Trophoblast cell (in vitro differentiated cells and primary cell): ENCODE results near the gene G0S2.

ENCODE experiments used
- DNase-seq, 2 donors: peaks; one replicate each; pipeline ENCODE4 v3.0.0-alpha.2; 2016
- H2AFZ ChIP-seq: 2 replicates; pipeline ENCODE4 v1.6.1; 2013; ENCODE audit warnings: low read length, moderate library complexity, mild to moderate bottlenecking; ENCODE audit not compliant: insufficient read depth, poor library complexity
- H2AK5ac ChIP-seq: 2 replicates; pipeline ENCODE4 v1.6.1; 2013; ENCODE audit warnings: mild to moderate bottlenecking, low read length
- H2BK120ac ChIP-seq: 2 replicates; pipeline ENCODE4 v1.6.1; 2013; ENCODE audit warnings: low read length, mild to moderate bottlenecking, moderate library complexity; ENCODE audit not compliant: insufficient read depth, poor library complexity
- H2BK12ac ChIP-seq: 2 replicates; pipeline ENCODE4 v1.6.1; 2013; ENCODE audit warnings: mild to moderate bottlenecking, low read length, moderate library complexity
- H2BK5ac ChIP-seq: 2 replicates; pipeline ENCODE4 v1.6.1; 2013; ENCODE audit warnings: low read length, low read depth, moderate library complexity, mild to moderate bottlenecking; ENCODE audit not compliant: poor library complexity
- H3K14ac ChIP-seq: 2 replicates; pipeline ENCODE4 v1.6.1; 2013; ENCODE audit warnings: mild to moderate bottlenecking, low read length
- H3K18ac ChIP-seq: 2 replicates; pipeline ENCODE4 v1.6.1; 2013; ENCODE audit warnings: mild to moderate bottlenecking, low read length
- H3K23ac ChIP-seq: 2 replicates; pipeline ENCODE4 v1.6.1; 2013; ENCODE audit warnings: low read length
- H3K27ac ChIP-seq: 2 replicates; pipeline ENCODE4 v1.5.1; 2013; ENCODE audit warnings: low read depth, mild to moderate bottlenecking, inconsistent platforms, low read length, moderate library complexity
- H3K27me3 ChIP-seq: 2 replicates; pipeline ENCODE4 v1.6.1; 2013; ENCODE audit warnings: inconsistent platforms, mild to moderate bottlenecking, low read length, moderate library complexity; ENCODE audit not compliant: insufficient read depth
- H3K36me3 ChIP-seq, 2 experiments: 1 replicate in 1 of 2; 2 replicates in 1 of 2; pipeline ENCODE4 v1.6.1; 2013; ENCODE audit warnings: low read length in 2 of 2, mild to moderate bottlenecking in 2 of 2, moderate library complexity in 1 of 2; ENCODE audit not compliant: insufficient read depth in 2 of 2, control insufficient read depth in 1 of 2
- H3K4ac ChIP-seq: 2 replicates; pipeline ENCODE4 v1.6.1; 2013; ENCODE audit warnings: low read depth, mild to moderate bottlenecking, low read length, moderate library complexity
- H3K4me1 ChIP-seq, 2 experiments: 1 replicate in 1 of 2; 2 replicates in 1 of 2; pipeline ENCODE4 v1.6.1; 2013; ENCODE audit warnings: low read length in 2 of 2, mild to moderate bottlenecking in 2 of 2, moderate library complexity in 1 of 2; ENCODE audit not compliant: insufficient read depth in 2 of 2, control insufficient read depth in 1 of 2
- H3K4me2 ChIP-seq: 2 replicates; pipeline ENCODE4 v1.6.1; 2013; ENCODE audit warnings: inconsistent platforms, mild to moderate bottlenecking, low read length, moderate library complexity
- H3K4me3 ChIP-seq: 2 replicates; pipeline ENCODE4 v1.5.1; 2013; ENCODE audit warnings: mild to moderate bottlenecking, low read depth, low read length, inconsistent platforms
- H3K79me1 ChIP-seq: one replicate; pipeline ENCODE4 v1.6.1; 2013; ENCODE audit warnings: low read length
- H3K79me2 ChIP-seq: 2 replicates; pipeline ENCODE4 v1.6.1; 2013; ENCODE audit warnings: low read length, mild to moderate bottlenecking; ENCODE audit not compliant: control insufficient read depth, insufficient read depth, poor library complexity
- H3K9ac ChIP-seq: 2 replicates; pipeline ENCODE4 v1.6.1; 2013; ENCODE audit warnings: mild to moderate bottlenecking, low read length
- H3K9me3 ChIP-seq: 2 replicates; pipeline ENCODE4 v1.6.1; 2013; ENCODE audit warnings: low read depth, mild to moderate bottlenecking, control low read depth, inconsistent platforms, low read length; ENCODE audit not compliant: insufficient read depth
- H4K12ac ChIP-seq: 2 replicates; pipeline ENCODE4 v1.6.1; 2013; ENCODE audit warnings: low read depth, mild to moderate bottlenecking, low read length, moderate library complexity
- H4K8ac ChIP-seq: 2 replicates; pipeline ENCODE4 v1.6.1; 2013; ENCODE audit warnings: low read depth, mild to moderate bottlenecking, low read length, moderate library complexity
- H4K91ac ChIP-seq: one replicate; pipeline ENCODE4 v1.6.1; 2013; ENCODE audit warnings: low read depth, mild to moderate bottlenecking, low read length, moderate library complexity
- WGBS: extraction: QIAGEN DNeasy Blood & Tissue Kit; methylation state at CpG from one replicate; pipeline ENCODE4 v1.1.7; 2013; ENCODE audit warnings: missing lambda C conversion rate; ENCODE audit not compliant: insufficient read length, insufficient coverage; ENCODE audit errors: extremely low coverage; 5-methylcytosine and 5-hydroxymethylcytosine counted together

Gene G0S2

GRCh38 chr1:209720826-209721225 is 45.6 kb downstream of the G0S2 start:
- Histone ChIP-seq H3K4me2 (no peak overlapping the region), H2BK12ac (no peak overlapping the region), H3K9me3 (no peaks in the 10 kb centered on the region), H2BK120ac (no peak overlapping the region), H4K8ac (no peak overlapping the region), H2AFZ (no peak overlapping the region), H3K9ac (no peak overlapping the region), H3K18ac (no peak overlapping the region), H4K91ac (no peak overlapping the region), H3K23ac (no peak overlapping the region), H3K36me3 (no peaks in the 10 kb centered on the region), H3K79me2 (no peaks in the 10 kb centered on the region), H2AK5ac (no peak overlapping the region), H3K14ac (no peak overlapping the region), H3K27ac (no peak overlapping the region), H3K79me1 (peaks cover 2% of the 10 kb centered on the region), H2BK5ac (no peak overlapping the region), H3K27me3 (no peaks in the 10 kb centered on the region), H3K4ac (no peak overlapping the region), H4K12ac (no peak overlapping the region), H3K4me1 (peaks cover 0 to 5% of the 10 kb centered on the region in 2 experiments), H3K4me3 (no peak overlapping the region)
- DNase-seq, result no peak
- WGBS, result no CpG with 5 or more reads among the region's 2 CpGs

- no peak overlapping the region for H4K12ac ChIP-seq
- H3K4me2 ChIP-seq, result no peak overlapping the region
- H4K91ac ChIP-seq, result peak overlapping the region; percentile 5
- H2BK120ac ChIP-seq, result no peak overlapping the region
- H2AFZ ChIP-seq, result no peak overlapping the region
- H3K27me3 ChIP-seq, result no peaks in the 10 kb centered on the region
- H3K4ac ChIP-seq, result no peak overlapping the region
- H3K36me3 ChIP-seq, result no peaks in the 10 kb centered on the region
- H3K27ac ChIP-seq, result no peak overlapping the region
- H3K23ac ChIP-seq, result peak overlapping the region; percentile 49
- no peak overlapping the region for H2AK5ac ChIP-seq
- no peak overlapping the region for H3K14ac ChIP-seq
- no CpG with 5 or more reads among the region's 1 CpG for WGBS
- peak overlapping the region; percentile 1 for H2BK12ac ChIP-seq
- no peak for DNase-seq
- H4K8ac ChIP-seq, result peak overlapping the region; percentile 48
- no peak overlapping the region for H3K4me3 ChIP-seq
- H3K79me2 ChIP-seq, result no peaks in the 10 kb centered on the region
- no peak overlapping the region for H2BK5ac ChIP-seq
- peaks cover 0 to 5% of the 10 kb centered on the region in 2 experiments for H3K4me1 ChIP-seq
- no peak overlapping the region for H3K18ac ChIP-seq
- H3K9me3 ChIP-seq, result no peaks in the 10 kb centered on the region
- no peak overlapping the region for H3K9ac ChIP-seq
- peaks cover 2% of the 10 kb centered on the region for H3K79me1 ChIP-seq
Observed at GRCh38 chr1:209721323-209721722, 46.1 kb downstream of the G0S2 start.

- Histone ChIP-seq H3K4me3 (no peak overlapping the region), H4K91ac (no peak overlapping the region), H2BK5ac (no peak overlapping the region), H3K14ac (no peak overlapping the region), H4K8ac (no peak overlapping the region), H3K36me3 (no peaks in the 10 kb centered on the region), H3K9ac (no peak overlapping the region), H2AK5ac (no peak overlapping the region), H3K23ac (no peak overlapping the region), H2AFZ (no peak overlapping the region), H3K4ac (no peak overlapping the region), H3K4me1 (peaks cover 0 to 5% of the 10 kb centered on the region in 2 experiments), H3K27me3 (no peaks in the 10 kb centered on the region), H3K27ac (no peak overlapping the region), H3K18ac (no peak overlapping the region), H3K4me2 (no peak overlapping the region), H4K12ac (no peak overlapping the region), H2BK120ac (no peak overlapping the region), H3K9me3 (no peaks in the 10 kb centered on the region), H2BK12ac (no peak overlapping the region), H3K79me2 (no peaks in the 10 kb centered on the region), H3K79me1 (peaks cover 2% of the 10 kb centered on the region)
- no CpG with 5 or more reads among the region's 3 CpGs for WGBS
- no peak for DNase-seq
Observed at GRCh38 chr1:209723265-209723664, 48.1 kb downstream of the G0S2 start.

GRCh38 chr1:209723756-209724693 is 48.8 kb downstream of the G0S2 start:
- Histone ChIP-seq H3K36me3 (no peaks in the 10 kb centered on the region), H3K9me3 (no peaks in the 10 kb centered on the region), H4K8ac (no peak overlapping the region), H4K91ac (no peak overlapping the region), H2AK5ac (no peak overlapping the region), H3K14ac (no peak overlapping the region), H2AFZ (no peak overlapping the region), H2BK12ac (no peak overlapping the region), H3K18ac (no peak overlapping the region), H2BK5ac (no peak overlapping the region), H3K79me1 (peaks cover 2% of the 10 kb centered on the region), H3K4me3 (no peak overlapping the region), H3K27me3 (no peaks in the 10 kb centered on the region), H4K12ac (no peak overlapping the region), H3K9ac (no peak overlapping the region), H2BK120ac (no peak overlapping the region), H3K23ac (no peak overlapping the region), H3K4ac (no peak overlapping the region), H3K79me2 (no peaks in the 10 kb centered on the region), H3K4me1 (peaks cover 0 to 5% of the 10 kb centered on the region in 2 experiments), H3K27ac (no peak overlapping the region), H3K4me2 (no peak overlapping the region)
- no CpG with 5 or more reads among the region's 3 CpGs for WGBS
- DNase-seq, result no peak
